Smooth muscle cell (in vitro differentiated cells): Measurements from ENCODE around the gene SCN9A. TPM values are rescaled to one million over a fixed set of nuclear protein-coding genes. Genes with fewer than 3 reads are reported as not detected.

Experiments
- DNase-seq: peaks from one replicate; lab custom pipeline; 2025; ENCODE audit not compliant: unreplicated experiment; lab: John Stamatoyannopoulos, UW
- H2AFZ ChIP-seq: fragments of 200-600 bp; sonication (generic); 2 replicates; pipeline ENCODE4 v1.6.0; 2016; ENCODE audit warnings: antibody characterized with exemption, low read depth, mild to moderate bottlenecking
- H3F3A ChIP-seq: fragments of 200-600 bp; sonication (generic); 2 replicates; pipeline ENCODE4 v1.6.0; 2017; ENCODE audit warnings: antibody characterized with exemption, low read depth
- H3K27ac ChIP-seq: fragments of 200-600 bp; sonication (generic); 2 replicates; pipeline ENCODE4 v1.5.1; 2016; ENCODE audit warnings: low read depth, mild to moderate bottlenecking
- H3K27me3 ChIP-seq: fragments of 200-600 bp; sonication (generic); 2 replicates; pipeline ENCODE4 v1.6.1; 2016; ENCODE audit warnings: low read depth, mild to moderate bottlenecking
- H3K36me3 ChIP-seq: fragments of 200-600 bp; sonication (generic); 2 replicates; pipeline ENCODE4 v1.5.1; 2016; ENCODE audit warnings: low read depth
- H3K4me1 ChIP-seq: fragments of 200-600 bp; sonication (generic); 2 replicates; pipeline ENCODE4 v1.5.1; 2016; ENCODE audit warnings: low read depth
- H3K4me2 ChIP-seq: fragments of 200-600 bp; sonication (generic); 2 replicates; pipeline ENCODE4 v1.6.0; 2016; ENCODE audit warnings: mild to moderate bottlenecking
- H3K4me3 ChIP-seq: fragments of 200-600 bp; sonication (generic); 2 replicates; pipeline ENCODE4 v1.5.1; 2016; ENCODE audit warnings: mild to moderate bottlenecking
- H3K79me2 ChIP-seq: fragments of 200-600 bp; sonication (generic); 2 replicates; pipeline ENCODE4 v1.6.0; 2016; ENCODE audit warnings: low read depth, mild to moderate bottlenecking
- H3K9ac ChIP-seq: fragments of 200-600 bp; sonication (generic); 2 replicates; pipeline ENCODE4 v1.6.0; 2016; ENCODE audit warnings: low read depth
- H3K9me3 ChIP-seq: fragments of 200-600 bp; sonication (generic); replicated peaks from 2 replicates; pipeline ENCODE4 v1.5.1; 2016; ENCODE audit warnings: low read depth
- H4K20me1 ChIP-seq: fragments of 200-600 bp; sonication (generic); 2 replicates; pipeline ENCODE4 v1.6.0; 2016; ENCODE audit warnings: low read depth
- CTCF ChIP-seq: fragments of 200-600 bp; sonication (generic); IDR thresholded peaks from 2 replicates; pipeline ENCODE4 v1.5.1; 2017; ENCODE audit warnings: borderline replicate concordance, mild to moderate bottlenecking, antibody characterized with exemption; ENCODE audit not compliant: insufficient read depth, poor library complexity, severe bottlenecking
- WGBS: methylation state at CpG from one replicate; pipeline ENCODE4 v1.1.7; 2016; ENCODE audit warnings: low lambda C conversion rate; 5-methylcytosine and 5-hydroxymethylcytosine counted together
- polyA plus RNA-seq: library from polyadenylated mRNA; unstranded; fragments of >200 nt; fragmentation: Nextera tagmentation; extraction: Ambion mirVana; gene quantifications from 2 replicates; pipeline ENCODE4 v1.2.1, GENCODE V29; 2016
- total RNA-seq: library from RNA; depleted of rRNA; stranded (reverse); fragments of >200 nt; gene quantifications from 2 replicates; pipeline ENCODE4 v1.2.3, GENCODE V29; 2014

The SCN9A gene
- total and polyA plus RNA-seq, 2 experiments from 2014 or later: 0.49 TPM; not detected in 1

GRCh38 chr2:166293984-166294383 lies 81.8 kb downstream of the SCN9A start:
- DNase-seq: no peak
- no peaks in the 10 kb centered on the region for H3K4me1 ChIP-seq
- H3K36me3 ChIP-seq: no peaks in the 10 kb centered on the region
- H3K9me3 ChIP-seq: no peaks in the 10 kb centered on the region
- TF ChIP-seq CTCF: no peak
- H3F3A ChIP-seq: no peaks in the 10 kb centered on the region
- H2AFZ ChIP-seq: no peak overlapping the region
- 81% methylated on average over 1 of the region's 1 CpG for WGBS
- H3K27me3 ChIP-seq: no peaks in the 10 kb centered on the region
- no peak overlapping the region for H3K9ac ChIP-seq
- H3K27ac ChIP-seq: no peak overlapping the region
- no peaks in the 10 kb centered on the region for H3K79me2 ChIP-seq
- no peaks in the 10 kb centered on the region for H4K20me1 ChIP-seq
- no peak overlapping the region for H3K4me2 ChIP-seq
- no peak overlapping the region for H3K4me3 ChIP-seq

GRCh38 chr2:166285215-166285614 lies 90.5 kb downstream of the SCN9A start:
- no peaks in the 10 kb centered on the region for H3K79me2 ChIP-seq
- H3K27ac ChIP-seq: no peak overlapping the region
- no peaks in the 10 kb centered on the region for H3K36me3 ChIP-seq
- TF ChIP-seq CTCF: no peak
- DNase-seq: no peak
- H3K4me2 ChIP-seq: no peak overlapping the region
- H2AFZ ChIP-seq: no peak overlapping the region
- no peaks in the 10 kb centered on the region for H3K4me1 ChIP-seq
- H3K27me3 ChIP-seq: no peaks in the 10 kb centered on the region
- no peak overlapping the region for H3K9ac ChIP-seq
- H4K20me1 ChIP-seq: no peaks in the 10 kb centered on the region
- no peaks in the 10 kb centered on the region for H3F3A ChIP-seq
- no peak overlapping the region for H3K4me3 ChIP-seq
- H3K9me3 ChIP-seq: no peaks in the 10 kb centered on the region

- Histone ChIP-seq H3K4me1 (no peaks in the 10 kb centered on the region), H3K4me2 (no peak overlapping the region), H3K27ac (no peak overlapping the region), H3F3A (no peaks in the 10 kb centered on the region), H3K79me2 (no peaks in the 10 kb centered on the region), H3K9ac (no peak overlapping the region), H3K36me3 (no peaks in the 10 kb centered on the region), H4K20me1 (no peaks in the 10 kb centered on the region), H2AFZ (no peak overlapping the region), H3K4me3 (no peak overlapping the region), H3K9me3 (no peaks in the 10 kb centered on the region), H3K27me3 (no peaks in the 10 kb centered on the region)
- WGBS: 87% methylated on average over 9 of the region's 9 CpGs
- TF ChIP-seq CTCF: no peak
- DNase-seq: no peak
These were observed 91.4 kb downstream of the SCN9A start for GRCh38 chr2:166284359-166284758.

GRCh38 chr2:166282154-166282553 lies 93.6 kb downstream of the SCN9A start:
- H3K4me2 ChIP-seq: no peak overlapping the region
- TF ChIP-seq CTCF: no peak
- no peak overlapping the region for H3K27ac ChIP-seq
- no peak overlapping the region for H2AFZ ChIP-seq
- no peaks in the 10 kb centered on the region for H3K79me2 ChIP-seq
- H3K36me3 ChIP-seq: no peaks in the 10 kb centered on the region
- no peak overlapping the region for H3K9ac ChIP-seq
- no peaks in the 10 kb centered on the region for H3K9me3 ChIP-seq
- H3K4me1 ChIP-seq: no peaks in the 10 kb centered on the region
- no peak overlapping the region for H3K4me3 ChIP-seq
- DNase-seq: no peak
- no peaks in the 10 kb centered on the region for H3K27me3 ChIP-seq
- H3F3A ChIP-seq: no peaks in the 10 kb centered on the region
- no peaks in the 10 kb centered on the region for H4K20me1 ChIP-seq
